Embryonic facial prominence (tissue), 1 donor: ENCODE data around the gene DDX54.

Experiments
- DNase-seq: peaks from one replicate; pipeline ENCODE4 v3.0.0-alpha.2; 2016; ENCODE audit errors: extremely low spot score

DDX54 gene

DNA sequence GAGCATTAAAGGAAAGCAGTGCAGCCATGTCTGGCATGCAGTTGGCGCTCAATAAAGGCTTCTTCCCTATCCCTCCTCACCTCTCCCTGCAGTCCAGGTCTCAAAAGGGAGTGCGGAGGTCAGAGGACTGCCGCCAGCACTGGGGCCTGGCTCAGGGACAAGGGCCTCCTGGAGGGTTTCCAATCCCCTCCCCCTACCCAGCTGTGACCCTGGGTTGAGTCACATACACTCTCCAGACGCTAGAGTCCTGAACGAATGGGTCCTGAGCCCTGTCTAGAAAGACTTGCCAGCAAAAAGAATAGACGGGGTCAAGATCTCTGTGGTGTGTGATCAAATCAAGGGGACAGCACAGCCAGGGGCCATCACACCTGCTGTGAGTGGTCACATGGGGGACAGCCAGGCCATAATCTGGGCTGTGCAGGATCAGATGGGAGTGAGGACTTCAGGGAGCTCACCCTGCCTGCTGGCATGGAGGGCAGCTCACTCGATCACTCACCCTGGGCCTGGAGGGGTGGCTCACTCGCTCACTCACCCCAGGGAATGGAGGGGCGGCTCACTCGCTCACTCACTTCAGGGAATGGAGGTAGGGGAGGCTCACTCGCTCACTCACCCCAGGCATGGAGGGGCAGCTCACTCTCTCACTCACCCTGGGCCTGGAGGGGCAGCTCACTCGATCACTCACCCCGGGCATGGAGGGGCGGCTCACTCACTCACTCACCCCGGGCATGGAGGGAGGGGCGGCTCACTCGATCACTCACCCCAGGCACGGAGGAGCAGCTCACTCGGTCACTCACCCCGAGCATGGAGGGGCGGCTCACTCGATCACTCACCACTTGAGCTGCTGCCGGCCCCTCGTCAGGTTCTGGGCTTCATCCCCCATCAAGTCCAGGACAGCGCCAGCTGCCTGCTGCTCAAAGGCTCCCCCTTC, 22.9 kb downstream of the DDX54 start:
- DNase-seq: no peak

DNA sequence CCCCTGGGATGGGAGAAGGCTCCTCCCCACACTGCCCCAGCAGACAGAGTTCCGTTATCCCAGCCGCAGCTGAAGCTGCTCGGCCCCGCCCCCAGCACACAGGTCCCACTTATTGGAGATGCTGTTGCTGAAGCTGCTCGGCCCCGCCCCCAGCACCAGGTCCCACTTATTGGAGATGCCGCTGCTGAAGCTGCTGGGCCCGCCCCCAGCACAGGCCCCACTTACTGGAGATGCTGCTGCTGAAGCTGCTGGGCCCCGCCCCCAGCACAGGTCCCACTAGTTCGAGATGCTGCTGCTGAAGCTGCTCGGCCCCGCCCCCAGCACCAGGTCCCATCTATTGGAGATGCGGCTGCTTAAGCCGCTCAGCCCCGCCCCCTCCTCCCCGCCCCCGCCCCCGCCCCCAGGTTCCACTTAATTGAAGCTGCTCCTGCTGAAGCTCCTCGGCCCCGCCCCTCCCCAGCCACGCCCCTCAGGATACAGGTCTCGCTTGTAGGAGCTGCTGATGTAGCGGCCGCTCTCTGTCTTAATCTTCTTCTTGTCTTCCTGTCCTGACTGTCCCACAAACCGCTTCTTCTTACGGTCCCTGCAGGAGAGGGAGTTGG, 23.8 kb downstream of the DDX54 start:
- no peak for DNase-seq

DNA sequence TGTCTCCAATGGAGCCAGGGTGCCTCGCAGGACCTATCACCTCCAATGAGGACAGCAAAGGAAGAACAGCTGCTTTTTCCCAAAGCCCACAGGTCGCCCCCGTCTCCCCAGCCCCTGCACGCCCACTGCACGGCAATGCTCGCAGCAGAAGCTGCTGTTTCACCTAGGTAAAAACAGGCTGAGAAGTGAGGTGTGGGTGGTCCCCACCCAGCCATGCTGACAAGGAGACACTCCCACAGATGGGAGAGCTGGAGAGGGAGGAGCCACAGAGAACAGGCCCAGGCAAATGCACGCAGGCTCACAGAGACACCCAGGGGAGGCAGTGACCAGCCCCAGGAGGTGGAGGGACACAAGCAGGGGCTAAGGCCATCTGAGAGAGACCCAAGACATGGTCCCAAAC, 25.3 kb downstream of the DDX54 start:
- DNase-seq: no peak

DNA sequence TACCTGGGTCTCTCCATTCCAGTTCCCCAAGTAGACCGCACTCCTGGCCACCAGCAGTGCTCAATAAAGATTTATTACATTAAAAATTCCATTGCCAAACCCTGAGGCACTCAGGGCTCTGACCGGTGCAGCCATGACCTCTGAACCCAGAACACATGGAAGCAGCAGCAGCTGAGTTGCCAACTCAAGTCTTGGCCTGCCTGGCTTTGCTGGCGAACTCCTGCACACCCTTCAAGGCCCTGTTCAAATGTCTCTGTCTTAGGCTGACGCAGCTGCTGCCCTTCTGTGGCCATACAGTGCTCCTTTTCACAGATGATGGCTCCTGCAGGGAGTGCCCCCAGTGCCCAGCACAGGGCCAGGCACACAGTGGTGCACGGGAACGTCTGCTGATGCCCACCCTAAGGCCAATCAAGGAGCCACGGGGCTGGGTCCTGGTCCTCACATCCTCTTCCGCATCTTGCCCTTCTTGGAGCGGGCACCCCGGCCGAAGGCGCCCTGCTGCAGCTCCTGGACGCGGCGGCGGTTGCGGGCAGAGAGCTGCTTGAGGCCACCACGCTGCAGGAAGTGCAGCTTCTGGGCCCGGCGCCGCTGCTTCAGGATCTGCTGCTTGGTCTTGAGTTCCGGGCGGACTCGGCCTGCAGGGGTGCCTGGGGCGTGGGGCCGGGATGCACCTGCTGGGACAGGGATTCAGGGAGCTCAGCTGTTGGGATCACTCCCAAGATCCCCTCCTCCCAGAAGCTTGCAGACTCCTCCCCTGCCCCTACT, 26.7 kb downstream of the DDX54 start:
- DNase-seq: no peak

- no peak for DNase-seq
Observed at GRCh38 chr12:113157218-113157859, 27.9 kb downstream of the DDX54 start.

GRCh38 chr12:113155646-113156045, 29.6 kb downstream of the DDX54 start:
- no peak for DNase-seq

DNA sequence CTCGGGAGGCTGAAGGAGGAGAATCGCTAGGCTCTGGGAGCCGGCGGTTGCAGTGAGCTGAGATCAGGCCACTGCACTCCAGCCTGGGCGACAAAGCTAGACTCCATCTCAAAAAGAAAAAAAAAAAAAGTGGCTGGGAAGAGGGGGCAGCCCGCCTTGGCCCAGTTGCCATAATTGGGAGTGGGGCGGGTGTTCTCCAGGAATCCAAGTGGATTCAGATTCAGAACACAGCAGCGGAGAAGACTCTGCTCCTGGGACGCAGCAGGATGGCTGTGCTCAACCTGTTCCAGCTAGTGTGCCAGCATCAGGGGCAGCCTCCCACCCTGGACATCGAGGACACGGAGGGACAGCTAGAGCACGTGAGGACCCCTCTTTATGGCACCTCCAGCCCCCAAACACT, 30.2 kb downstream of the DDX54 start:
- no peak for DNase-seq

- DNase-seq: no peak
Observed at GRCh38 chr12:113154351-113154973, 30.8 kb downstream of the DDX54 start.

GRCh38 chr12:113152835-113153814, 32.2 kb downstream of the DDX54 start:
- no peak for DNase-seq

GRCh38 chr12:113152196-113152834, 33.0 kb downstream of the DDX54 start:
- no peak for DNase-seq

GRCh38 chr12:113151655-113152054, 33.6 kb downstream of the DDX54 start:
- DNase-seq: no peak

- DNase-seq: peak; percentile 73
Observed at GRCh38 chr12:113149361-113150150, 35.7 kb downstream of the DDX54 start, which contains the start of gene CFAP73. TSS of gene CFAP73 (plus strand) at chr12:113149724. CDS start at chr12:113149858, 134 bp downstream.

- no peak for DNase-seq
Observed at GRCh38 chr12:113146999-113147398, 38.3 kb downstream of the DDX54 start.

DNA sequence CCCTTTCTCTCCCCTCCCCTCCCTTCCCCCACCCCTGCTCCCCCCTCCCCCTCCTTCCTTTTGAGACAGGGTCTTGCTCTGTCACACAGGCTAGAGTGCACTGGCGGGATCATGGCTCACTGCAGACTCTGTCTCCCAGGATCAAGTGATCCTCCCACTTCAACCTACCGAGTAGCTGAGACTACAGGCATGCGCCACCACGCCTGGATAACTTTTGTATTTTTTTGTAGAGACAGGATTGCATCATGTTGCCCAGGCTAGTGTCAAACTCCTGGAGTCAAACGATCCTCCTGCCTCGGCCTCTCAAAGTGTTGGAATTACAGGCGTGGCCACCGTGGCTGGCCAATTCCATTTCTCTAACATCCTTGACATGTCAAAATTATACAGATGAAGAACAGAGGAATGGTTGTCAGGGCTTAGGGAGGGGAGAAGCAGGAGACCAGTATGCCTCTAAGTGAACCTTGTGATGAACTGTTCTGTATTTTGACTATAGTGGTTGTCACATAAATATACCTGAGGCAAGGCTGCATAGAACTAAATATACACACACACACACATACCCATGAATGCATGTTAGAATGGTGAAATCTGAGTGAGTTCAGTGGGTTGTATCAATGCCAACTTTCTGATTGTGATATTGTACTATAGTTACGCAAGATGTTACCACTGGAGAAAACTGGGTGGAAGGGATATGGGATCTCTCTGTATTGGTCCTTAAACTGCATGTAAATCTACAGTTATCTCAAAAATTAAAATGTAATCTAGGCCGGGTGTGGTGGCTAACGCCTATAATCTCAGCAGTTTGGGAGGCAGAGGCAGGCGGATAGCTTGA, 39.3 kb downstream of the DDX54 start:
- DNase-seq: no peak

DNA sequence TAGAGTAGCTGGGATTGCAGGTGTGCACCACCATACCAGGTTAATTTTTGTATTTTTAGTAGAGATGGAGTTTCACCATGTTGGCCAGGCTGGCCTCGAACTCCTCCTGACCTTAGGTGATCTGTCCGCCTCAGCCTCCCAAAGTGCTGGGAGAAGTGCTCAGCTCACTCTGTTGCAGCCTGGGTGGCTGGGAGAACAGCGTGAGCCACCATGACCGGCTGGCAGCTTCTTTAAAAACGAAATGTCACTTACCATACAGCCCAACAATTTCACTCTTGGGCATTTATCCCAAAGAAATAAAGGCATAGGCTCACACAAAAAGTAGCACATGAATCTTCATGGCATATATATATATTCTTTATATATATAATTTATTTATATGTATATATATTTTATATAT, 40.5 kb downstream of the DDX54 start:
- no peak for DNase-seq

GRCh38 chr12:113143959-113144358, 41.3 kb downstream of the DDX54 start:
- DNase-seq: no peak

GRCh38 chr12:113142886-113143332, 42.4 kb downstream of the DDX54 start:
- DNase-seq: no peak
